A549 treated with Hydrocortisone at 1 μM for 4 hours (cell line): ENCODE measurements around the gene PCDHA12. TPM values are rescaled to one million over a fixed set of nuclear protein-coding genes. Genes with fewer than 3 reads are reported as not detected.

Experiments used
- total RNA-seq: library from RNA; stranded (reverse); fragments of 200-300 nt; extraction: Qiagen RNA extraction; gene quantifications from 5 replicates; pipeline ENCODE4 v1.2.3, GENCODE V29; 2022

The PCDHA12 gene
- 2.7 to 3.6 TPM (median 2.8 TPM) in 5 replicates for total RNA-seq

GRCh38 chr5:140875085-140876065 is at the start of gene PCDHA12:
Gene PCDHA12, plus strand, starts transcription at chr5:140875308. Its CDS starts 165 bp downstream, at chr5:140875473.

GRCh38 chr5:140827704-140828361 is 47.3 kb upstream of the PCDHA12 start, which contains the start of gene PCDHA6:
Gene PCDHA6, plus strand, starts transcription at chr5:140827960. Its CDS starts 132 bp downstream, at chr5:140828092.

GRCh38 chr5:140833993-140834392 is 41.1 kb upstream of the PCDHA12 start, which contains the start of gene PCDHA7:
Gene PCDHA7, plus strand, starts transcription at chr5:140834269. Its CDS starts 115 bp downstream, at chr5:140834384.

GRCh38 chr5:140840978-140841962 is 33.8 kb upstream of the PCDHA12 start, which contains the start of gene PCDHA8:
Gene PCDHA8, plus strand, starts transcription at chr5:140841187. Its CDS starts 135 bp downstream, at chr5:140841322.

GRCh38 chr5:140848139-140849102 is 26.7 kb upstream of the PCDHA12 start, which contains the start of gene PCDHA9:
Gene PCDHA9, plus strand, starts transcription at chr5:140848382. Its CDS starts 114 bp downstream, at chr5:140848496.

GRCh38 chr5:140855772-140856674 is 19.1 kb upstream of the PCDHA12 start, which contains the start of gene PCDHA10:
Gene PCDHA10, plus strand, starts transcription at chr5:140855897. Its CDS starts 152 bp downstream, at chr5:140856049.

GRCh38 chr5:140868721-140869554 is 6.2 kb upstream of the PCDHA12 start, which contains the start of gene PCDHA11:
Gene PCDHA11, plus strand, starts transcription at chr5:140868957. Its CDS starts 147 bp downstream, at chr5:140869104.

GRCh38 chr5:140881889-140882590 is 6.9 kb downstream of the PCDHA12 start, which contains the start of gene PCDHA13:
Gene PCDHA13, plus strand, starts transcription at chr5:140882124. Its CDS starts 145 bp downstream, at chr5:140882269.

GRCh38 chr5:140925806-140926442 is 50.8 kb downstream of the PCDHA12 start, which contains the start of gene PCDHAC1:
Gene PCDHAC1, plus strand, starts transcription at chr5:140926299. Its CDS starts 594 bp downstream, at chr5:140926893.

Other genes starting within 250 kb of the PCDHA12 start
- 3.3 to 4.5 TPM (median 4.1 TPM) in 5 replicates for gene CD14, start 242.1 kb upstream of the PCDHA12 start, total RNA-seq
- gene TMCO6, start 235.9 kb upstream of the PCDHA12 start, total RNA-seq: 9.2 to 12.7 TPM (median 12.2 TPM) in 5 replicates
- gene NDUFA2, start 227.7 kb upstream of the PCDHA12 start, total RNA-seq: 84.6 to 130 TPM (median 123 TPM) in 5 replicates
- gene IK, start 227.5 kb upstream of the PCDHA12 start, total RNA-seq: 84.3 to 119 TPM (median 87.4 TPM) in 5 replicates
- 27.2 to 34.7 TPM (median 29.0 TPM) in 5 replicates for gene WDR55, start 210.4 kb upstream of the PCDHA12 start, total RNA-seq
- 0.47 to 0.94 TPM (median 0.70 TPM) in 5 replicates for gene DND1, start 201.7 kb upstream of the PCDHA12 start, total RNA-seq
- gene HARS1, start 183.9 kb upstream of the PCDHA12 start, total RNA-seq: 73.7 to 90.7 TPM (median 77.1 TPM) in 5 replicates
- gene HARS2, start 183.9 kb upstream of the PCDHA12 start, total RNA-seq: 34.4 to 44.5 TPM (median 36.9 TPM) in 5 replicates
- gene ZMAT2, start 174.9 kb upstream of the PCDHA12 start, total RNA-seq: 79.9 to 111 TPM (median 84.2 TPM) in 5 replicates
- gene PCDHA1, start 89.2 kb upstream of the PCDHA12 start, total RNA-seq: 0.14 to 0.29 TPM (median 0.23 TPM) in 5 replicates
- gene PCDHA2, start 80.5 kb upstream of the PCDHA12 start, total RNA-seq: 0.06 to 0.08 TPM (median 0.06 TPM) in 3 of 5 replicates, not detected in the others
- gene PCDHA3, start 74.3 kb upstream of the PCDHA12 start, total RNA-seq: 0.66 to 1.0 TPM (median 0.82 TPM) in 5 replicates
- 1.1 to 1.9 TPM (median 1.9 TPM) in 5 replicates for gene PCDHA4, start 68.2 kb upstream of the PCDHA12 start, total RNA-seq
- 0.70 to 1.1 TPM (median 0.76 TPM) in 5 replicates for gene PCDHA5, start 53.7 kb upstream of the PCDHA12 start, total RNA-seq
- gene PCDHA6, start 47.3 kb upstream of the PCDHA12 start, total RNA-seq: 0.05 to 0.08 TPM (median 0.08 TPM) in 3 of 5 replicates, not detected in the others
- gene PCDHA7, start 41.0 kb upstream of the PCDHA12 start, total RNA-seq: 0.05 to 0.16 TPM (median 0.09 TPM) in 5 replicates
- gene PCDHA8, start 34.1 kb upstream of the PCDHA12 start, total RNA-seq: 0.05 to 0.09 TPM (median 0.06 TPM) in 4 of 5 replicates, not detected in the other
- gene PCDHA9, start 26.9 kb upstream of the PCDHA12 start, total RNA-seq: not detected in 5 replicates
- gene PCDHA10, start 19.4 kb upstream of the PCDHA12 start, total RNA-seq: 0.01 to 0.03 TPM (median 0.02 TPM) in 3 of 5 replicates, not detected in the others
- 0.07 to 0.30 TPM (median 0.17 TPM) in 5 replicates for gene PCDHA11, start 6.4 kb upstream of the PCDHA12 start, total RNA-seq
- 0.06 to 0.10 TPM (median 0.08 TPM) in 3 of 5 replicates, not detected in the others for gene PCDHA13, start 6.8 kb downstream of the PCDHA12 start, total RNA-seq
- 1.8 to 2.5 TPM (median 2.2 TPM) in 5 replicates for gene PCDHAC1, start 51.0 kb downstream of the PCDHA12 start, total RNA-seq
- gene PCDHAC2, start 91.2 kb downstream of the PCDHA12 start, total RNA-seq: 3.3 to 4.9 TPM (median 3.7 TPM) in 5 replicates
- gene PCDHB1, start 176.1 kb downstream of the PCDHA12 start, total RNA-seq: not detected in 5 replicates
- gene PCDHB2, start 219.3 kb downstream of the PCDHA12 start, total RNA-seq: 3.1 to 3.9 TPM (median 3.4 TPM) in 5 replicates
- gene PCDHB3, start 225.2 kb downstream of the PCDHA12 start, total RNA-seq: 0.03 to 0.07 TPM in 2 of 5 replicates, not detected in the others
- gene PCDHB4, start 246.5 kb downstream of the PCDHA12 start, total RNA-seq: 0.06 to 0.10 TPM (median 0.07 TPM) in 3 of 5 replicates, not detected in the others